Endothelial cell of umbilical vein (primary cell): Measurements from ENCODE around the gene ELMO1.

Experiments
- EZH2 ChIP-seq: IDR thresholded peaks from 2 replicates; pipeline ENCODE4 v1.6.1; 2012; ENCODE audit warnings: borderline replicate concordance, low read depth, mild to moderate bottlenecking, moderate library complexity, low read length, inconsistent platforms; ENCODE audit not compliant: severe bottlenecking
- FOS ChIP-seq: IDR thresholded peaks from 2 replicates; pipeline ENCODE4 v1.6.1; 2011; ENCODE audit warnings: mild to moderate bottlenecking, low read length, moderate library complexity, borderline replicate concordance; ENCODE audit not compliant: insufficient read depth
- GATA2 ChIP-seq: IDR thresholded peaks from 2 replicates; pipeline ENCODE4 v1.7.0; 2011; ENCODE audit warnings: low read depth, mild to moderate bottlenecking, moderate library complexity, mixed read lengths, low read length; ENCODE audit not compliant: insufficient read length, insufficient read depth
- JUN ChIP-seq: IDR thresholded peaks from 2 replicates; pipeline ENCODE4 v1.6.1; 2011; ENCODE audit warnings: borderline replicate concordance, low read depth; ENCODE audit not compliant: insufficient read length, insufficient read depth
- MYC ChIP-seq: IDR thresholded peaks from one replicate; pipeline ENCODE4 v1.6.1; 2011; ENCODE audit warnings: mild to moderate bottlenecking, low read depth, low read length
- POLR2A ChIP-seq: IDR thresholded peaks from 2 replicates; pipeline ENCODE4 v1.6.1; 2012; ENCODE audit warnings: low read depth, mild to moderate bottlenecking, control low read depth, low read length
- POLR2AphosphoS5 ChIP-seq: IDR thresholded peaks from 2 replicates; pipeline ENCODE4 v1.6.1; 2012; ENCODE audit warnings: low read depth, mild to moderate bottlenecking, control low read depth, low read length, moderate library complexity; ENCODE audit not compliant: insufficient read depth
- TF ChIP-seq, protein P1 (sequence below), 2 donors: IDR thresholded peaks; 1 replicate in 1 of 2; 2 replicates in 1 of 2; pipeline ENCODE4 v1.5.1; 2011; ENCODE audit warnings: low read length in 2 of 2, mild to moderate bottlenecking in 2 of 2, moderate library complexity in 2 of 2, control low read depth in 1 of 2, inconsistent platforms in 1 of 2, low read depth in 1 of 2; ENCODE audit not compliant: insufficient read depth in 1 of 2; ENCODE audit errors: extremely low read depth in 1 of 2
- TF ChIP-seq, protein P2 (sequence below): IDR thresholded peaks from 2 replicates; pipeline ENCODE4 v1.6.1; 2011; ENCODE audit not compliant: insufficient read depth, insufficient read length

DNA sequence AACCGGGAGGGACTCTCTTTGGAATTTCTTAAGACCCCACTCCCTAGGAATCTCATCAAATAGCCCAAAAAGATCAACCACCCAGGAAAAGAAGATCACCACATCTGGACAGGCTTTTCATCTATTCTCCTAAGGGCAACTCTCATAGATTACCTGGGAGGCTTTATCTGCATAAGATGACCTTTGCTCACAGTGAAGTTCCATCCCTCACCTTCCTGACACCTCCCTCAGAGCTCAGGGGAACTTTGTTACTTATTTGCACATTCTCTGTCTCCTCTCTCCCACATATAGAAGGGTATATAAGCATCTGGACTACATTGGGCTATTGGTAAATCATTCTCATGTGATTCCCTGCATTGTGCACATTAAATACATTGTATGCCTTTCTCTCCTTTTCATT lies 80.1 kb downstream of the ELMO1 start:
- TF ChIP-seq POLR2A (no peak), EZH2 (no peak), POLR2AphosphoS5 (no peak), FOS (no peak), GATA2 (no peak), JUN (no peak), MYC (no peak)
- TF ChIP-seq, protein P1, sequence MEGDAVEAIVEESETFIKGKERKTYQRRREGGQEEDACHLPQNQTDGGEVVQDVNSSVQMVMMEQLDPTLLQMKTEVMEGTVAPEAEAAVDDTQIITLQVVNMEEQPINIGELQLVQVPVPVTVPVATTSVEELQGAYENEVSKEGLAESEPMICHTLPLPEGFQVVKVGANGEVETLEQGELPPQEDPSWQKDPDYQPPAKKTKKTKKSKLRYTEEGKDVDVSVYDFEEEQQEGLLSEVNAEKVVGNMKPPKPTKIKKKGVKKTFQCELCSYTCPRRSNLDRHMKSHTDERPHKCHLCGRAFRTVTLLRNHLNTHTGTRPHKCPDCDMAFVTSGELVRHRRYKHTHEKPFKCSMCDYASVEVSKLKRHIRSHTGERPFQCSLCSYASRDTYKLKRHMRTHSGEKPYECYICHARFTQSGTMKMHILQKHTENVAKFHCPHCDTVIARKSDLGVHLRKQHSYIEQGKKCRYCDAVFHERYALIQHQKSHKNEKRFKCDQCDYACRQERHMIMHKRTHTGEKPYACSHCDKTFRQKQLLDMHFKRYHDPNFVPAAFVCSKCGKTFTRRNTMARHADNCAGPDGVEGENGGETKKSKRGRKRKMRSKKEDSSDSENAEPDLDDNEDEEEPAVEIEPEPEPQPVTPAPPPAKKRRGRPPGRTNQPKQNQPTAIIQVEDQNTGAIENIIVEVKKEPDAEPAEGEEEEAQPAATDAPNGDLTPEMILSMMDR (IDR thresholded peaks at IDR 0.05; ENCODE audit: extremely low read depth in 1 of 2, insufficient read depth in 1 of 2, low read depth in 1 of 2, low read length in 2 of 2) = no peak
- TF ChIP-seq, protein P2, sequence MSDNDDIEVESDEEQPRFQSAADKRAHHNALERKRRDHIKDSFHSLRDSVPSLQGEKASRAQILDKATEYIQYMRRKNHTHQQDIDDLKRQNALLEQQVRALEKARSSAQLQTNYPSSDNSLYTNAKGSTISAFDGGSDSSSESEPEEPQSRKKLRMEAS = no peak
